GM19438 (cell line): Measurements from ENCODE around the gene MYBPC2.
A peak's percentile ranks its signal among the peaks of the same experiment; 100 is the strongest.
"Not testable (repeated sequence)": the region's sequence is repeated elsewhere in the genome, so short reads cannot be mapped to it uniquely, and the experiment has no call there.

Experiments used
- ATAC-seq: cut with Tn5 transposase; IDR thresholded peaks from one replicate; pipeline ENCODE4 v1.9.1; 2021; ENCODE audit warnings: low read depth; ENCODE audit not compliant: unreplicated experiment

The MYBPC2 gene

DNA sequence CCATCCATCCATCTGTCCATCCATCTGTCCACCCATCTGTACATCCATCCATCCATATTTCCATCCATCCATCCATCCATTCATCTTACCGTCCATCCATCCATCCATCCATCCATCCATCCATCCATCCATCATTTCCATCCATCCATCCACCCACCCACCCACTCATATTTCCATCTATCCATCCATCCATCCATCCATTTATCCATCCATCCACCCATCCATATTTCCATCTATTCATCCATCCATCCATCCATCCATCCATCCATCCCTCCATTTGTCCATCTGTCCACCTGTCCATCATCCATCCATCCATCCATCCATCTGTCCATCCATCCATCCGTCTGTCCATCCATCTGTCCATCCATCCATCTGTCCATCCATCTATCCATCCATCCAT, 23.3 kb downstream of the MYBPC2 start:
- no peak for ATAC-seq

DNA sequence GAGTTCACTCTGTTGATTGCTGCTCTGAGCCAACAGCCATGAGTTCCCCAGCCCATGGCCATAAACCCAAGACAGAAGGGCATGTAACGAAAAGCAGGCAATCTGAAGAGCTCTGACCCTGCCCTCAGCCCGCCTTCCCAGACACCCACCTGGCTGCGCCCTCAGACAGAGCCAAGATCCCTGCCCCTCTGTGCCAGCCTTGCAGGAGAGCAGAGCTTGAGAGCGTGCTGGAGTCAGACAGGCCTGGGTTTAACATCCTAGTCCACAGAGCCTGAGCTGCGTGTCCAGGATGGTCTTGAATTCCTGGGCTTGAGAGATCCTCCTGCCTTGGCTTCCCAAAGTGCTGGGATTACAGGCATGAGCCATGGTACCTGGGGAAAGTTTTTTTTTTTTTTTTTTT, 24.6 kb downstream of the MYBPC2 start:
- no peak for ATAC-seq

DNA sequence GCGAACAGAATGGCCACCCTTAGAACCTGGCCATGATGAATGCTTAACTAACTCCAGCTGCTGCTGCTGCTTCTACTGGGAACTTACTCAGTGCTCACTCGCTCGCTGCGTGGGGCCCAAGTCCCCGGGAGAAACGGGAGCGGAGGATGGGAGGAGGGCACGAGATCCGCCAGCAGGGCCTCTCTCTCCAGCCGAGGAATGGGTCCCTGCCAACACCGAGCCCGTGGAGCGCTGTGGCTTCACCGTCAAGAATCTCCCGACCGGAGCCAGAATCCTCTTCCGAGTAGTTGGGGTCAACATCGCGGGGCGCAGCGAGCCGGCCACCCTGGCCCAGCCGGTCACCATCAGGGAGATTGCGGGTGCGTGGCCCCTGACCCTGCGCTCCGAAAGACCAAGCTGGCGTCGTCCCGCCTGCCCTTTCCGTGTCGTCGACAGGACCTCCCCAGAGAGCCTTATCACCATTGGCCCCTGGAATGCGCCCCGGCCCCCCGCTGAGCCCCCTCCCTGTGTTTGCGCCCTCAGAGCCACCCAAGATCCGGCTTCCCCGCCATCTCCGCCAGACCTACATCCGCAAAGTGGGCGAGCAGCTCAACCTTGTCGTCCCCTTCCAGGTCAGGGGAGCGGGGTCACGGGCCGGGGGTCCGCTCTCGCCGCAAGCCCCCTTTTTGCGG, 25.8 kb downstream of the MYBPC2 start:
- no peak for ATAC-seq

DNA sequence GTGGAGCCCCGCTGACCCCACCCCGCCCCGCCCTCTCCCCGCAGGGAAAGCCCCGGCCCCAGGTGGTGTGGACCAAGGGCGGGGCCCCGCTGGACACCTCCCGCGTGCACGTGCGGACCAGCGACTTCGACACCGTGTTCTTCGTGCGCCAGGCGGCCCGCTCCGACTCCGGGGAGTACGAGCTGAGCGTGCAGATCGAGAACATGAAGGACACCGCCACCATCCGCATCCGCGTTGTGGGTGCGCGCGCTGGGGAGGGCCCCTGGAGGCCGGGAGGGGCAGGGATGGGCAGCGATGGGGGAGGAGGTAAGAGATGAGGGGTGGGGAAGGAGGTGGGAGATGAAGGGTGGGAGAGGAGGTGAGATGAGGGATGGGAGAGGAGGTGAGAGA, 26.4 kb downstream of the MYBPC2 start:
- ATAC-seq = no peak

DNA sequence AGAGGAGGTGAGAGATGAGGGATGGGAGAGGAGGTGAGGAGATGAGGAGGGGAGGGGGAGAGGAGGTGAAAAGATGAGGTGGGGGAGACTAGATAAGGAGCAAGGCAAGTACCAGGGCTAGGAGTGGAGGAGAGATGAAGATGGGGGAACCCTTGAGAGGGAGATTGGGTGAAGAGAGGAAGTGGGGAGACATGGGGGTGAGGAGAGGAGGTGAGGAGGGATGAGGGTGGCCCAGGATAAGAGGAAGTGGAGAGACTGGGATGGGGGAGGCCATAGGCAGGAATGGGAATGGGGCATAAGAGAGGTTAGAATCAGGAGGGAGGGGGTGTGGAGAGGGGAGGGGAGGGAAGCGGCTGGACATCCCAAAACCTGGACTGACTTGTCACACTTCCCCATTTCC, 26.9 kb downstream of the MYBPC2 start:
- no peak for ATAC-seq

DNA sequence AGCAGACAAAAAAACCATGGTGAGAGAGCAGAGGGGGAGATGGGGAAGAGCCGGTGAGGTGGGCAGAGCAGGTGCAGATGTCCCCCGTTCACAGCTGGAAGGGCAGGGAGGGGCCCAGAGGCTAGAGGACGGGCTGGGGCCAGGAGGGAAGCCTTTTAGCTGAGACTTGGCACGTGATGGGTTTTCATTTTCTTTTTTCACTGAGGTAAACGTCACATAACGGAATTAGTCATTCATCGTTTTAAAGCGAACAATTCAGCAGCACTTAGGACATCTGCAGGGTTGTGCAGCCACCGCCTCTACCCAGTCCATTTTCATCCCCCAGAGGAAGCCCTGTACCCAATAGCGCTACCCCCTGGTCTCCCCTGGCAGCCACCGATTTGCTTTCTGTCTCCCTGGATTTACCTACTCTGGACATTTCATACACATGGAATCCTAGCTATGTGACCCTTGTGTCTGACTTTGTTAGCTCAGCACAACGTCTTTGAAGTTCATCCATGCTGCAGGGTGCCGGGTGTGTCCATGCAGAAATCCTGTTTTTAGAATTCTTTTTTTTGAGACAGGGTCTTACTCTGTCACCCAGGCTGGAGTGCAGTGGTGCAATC, 27.6 kb downstream of the MYBPC2 start:
- no peak for ATAC-seq

DNA sequence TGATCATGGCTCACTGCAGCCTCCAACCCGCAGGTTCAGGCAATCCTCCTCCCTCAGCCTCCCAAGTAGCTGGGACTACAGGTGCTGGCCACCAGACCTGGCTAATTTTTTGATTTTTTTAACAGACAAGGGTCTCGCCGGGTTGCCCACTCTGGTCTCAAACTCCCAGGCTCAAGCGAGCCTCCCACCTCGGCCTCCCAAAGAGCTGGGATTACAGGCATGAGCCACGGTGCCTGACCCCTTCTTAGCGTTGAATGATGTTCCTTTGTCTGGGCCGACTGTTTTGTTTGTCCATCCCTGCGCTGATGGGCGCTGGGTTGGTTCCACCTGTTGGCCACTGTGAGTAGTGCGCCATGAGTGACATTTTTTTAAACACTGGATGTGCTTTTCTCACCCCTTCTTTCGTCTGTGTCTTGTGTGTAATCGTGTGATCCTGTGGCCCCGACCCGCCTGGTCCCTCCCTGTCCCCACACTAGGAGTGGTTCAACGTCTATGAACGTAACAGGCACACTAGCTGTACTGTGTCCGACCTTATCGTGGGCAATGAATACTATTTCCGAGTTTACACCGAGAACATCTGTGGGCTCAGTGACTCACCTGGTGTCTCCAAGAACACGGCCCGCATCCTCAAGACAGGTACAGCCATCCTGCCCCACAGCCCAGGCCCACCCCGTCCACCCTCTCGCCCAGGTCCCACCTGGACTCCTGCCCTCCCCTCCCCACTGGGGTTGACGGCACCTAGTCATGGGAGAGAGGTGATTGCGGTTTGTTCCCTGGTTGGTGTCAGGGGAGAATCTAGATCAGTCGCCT, 28.6 kb downstream of the MYBPC2 start:
- ATAC-seq = no peak

DNA sequence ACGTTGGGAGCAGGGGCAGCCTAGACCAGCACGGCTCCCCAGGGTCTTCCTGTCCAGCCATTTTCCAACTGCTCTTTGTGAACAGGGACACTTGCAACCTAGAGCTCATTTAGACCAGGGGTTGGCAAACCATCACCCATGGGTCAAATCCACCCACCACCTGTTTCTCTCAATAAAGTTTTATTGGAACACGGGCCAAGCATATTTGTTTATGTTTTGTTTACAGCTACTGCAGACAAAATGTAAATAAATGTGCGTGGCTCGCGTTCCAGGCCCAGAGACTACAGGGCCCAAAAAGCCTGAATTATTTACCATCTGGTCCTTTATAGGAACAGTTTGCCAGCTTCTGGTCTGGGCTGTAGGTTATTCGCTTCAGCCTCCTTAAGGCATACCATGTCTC, 30.3 kb downstream of the MYBPC2 start:
- no peak for ATAC-seq

DNA sequence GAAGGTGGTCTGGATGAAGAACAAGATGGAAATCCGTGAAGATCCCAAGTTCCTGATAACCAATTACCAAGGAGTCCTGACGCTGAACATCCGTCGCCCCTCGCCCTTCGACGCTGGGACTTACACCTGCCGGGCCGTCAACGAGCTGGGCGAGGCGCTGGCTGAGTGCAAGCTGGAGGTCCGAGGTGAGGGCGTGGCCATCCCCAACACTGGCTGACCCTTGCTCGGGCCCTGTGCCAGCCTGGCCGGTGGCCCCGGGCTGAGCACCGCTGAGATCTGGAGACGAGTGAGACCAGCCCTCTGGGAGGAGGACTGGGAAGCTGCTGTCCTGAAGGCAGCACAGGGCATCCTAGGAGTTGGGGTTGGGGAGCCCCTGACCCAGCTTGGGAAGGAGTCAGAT, 31.7 kb downstream of the MYBPC2 start:
- no peak for ATAC-seq

DNA sequence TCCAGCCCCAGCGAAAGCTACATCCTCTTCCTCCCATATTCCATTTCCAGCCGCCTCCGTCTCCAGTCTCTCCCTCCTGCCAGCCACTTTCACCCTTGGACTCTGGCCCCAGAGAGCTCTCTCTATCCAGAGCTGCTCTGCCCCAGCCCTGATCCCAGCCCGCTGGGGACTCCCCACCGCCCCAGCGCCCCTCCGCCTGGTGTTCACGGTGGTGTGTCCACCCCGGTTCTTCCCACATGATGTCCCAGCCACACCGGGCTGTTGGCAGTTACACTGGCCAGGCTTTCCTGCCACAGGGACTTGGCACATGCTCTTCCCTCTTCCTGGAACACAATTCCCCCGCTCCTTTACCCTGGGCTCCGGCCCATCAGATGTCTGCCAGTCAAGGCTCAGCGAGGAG, 32.3 kb downstream of the MYBPC2 start:
- ATAC-seq = no peak

DNA sequence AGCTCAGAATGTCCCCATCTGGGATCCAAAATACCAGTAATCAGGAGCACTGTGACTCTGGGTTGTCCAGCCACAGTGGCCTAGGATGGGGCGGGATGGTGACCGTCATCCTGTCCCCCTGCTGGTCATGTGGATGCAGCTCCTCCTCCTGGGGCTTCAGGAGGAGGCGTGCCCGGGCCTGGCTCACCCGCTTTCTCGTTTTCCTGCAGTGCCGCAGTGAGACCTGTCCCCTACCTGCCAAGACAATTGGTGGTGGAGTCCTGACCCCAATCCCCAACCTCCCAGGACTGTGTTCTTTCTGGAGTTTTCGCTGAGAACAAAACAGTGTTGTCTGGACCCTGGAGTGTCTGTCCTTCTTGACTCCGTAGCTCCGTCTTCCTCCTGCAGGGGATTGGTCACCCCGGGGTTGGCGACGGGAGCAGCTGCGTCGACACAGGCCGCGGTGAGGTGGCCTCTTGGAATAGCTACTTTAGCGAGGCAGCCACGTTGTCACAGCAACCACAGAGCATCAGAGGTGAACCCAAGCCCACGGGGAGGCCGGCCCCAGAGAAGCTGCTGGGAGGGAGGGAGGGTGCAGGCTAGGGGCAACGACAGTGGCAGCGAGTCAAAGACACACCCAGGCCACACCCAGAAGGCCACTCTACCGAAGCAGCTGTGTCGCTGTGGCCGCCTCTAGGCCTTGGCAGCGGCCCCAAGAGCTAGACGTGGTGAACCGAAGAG, 33.5 kb downstream of the MYBPC2 start:
- no peak for ATAC-seq

DNA sequence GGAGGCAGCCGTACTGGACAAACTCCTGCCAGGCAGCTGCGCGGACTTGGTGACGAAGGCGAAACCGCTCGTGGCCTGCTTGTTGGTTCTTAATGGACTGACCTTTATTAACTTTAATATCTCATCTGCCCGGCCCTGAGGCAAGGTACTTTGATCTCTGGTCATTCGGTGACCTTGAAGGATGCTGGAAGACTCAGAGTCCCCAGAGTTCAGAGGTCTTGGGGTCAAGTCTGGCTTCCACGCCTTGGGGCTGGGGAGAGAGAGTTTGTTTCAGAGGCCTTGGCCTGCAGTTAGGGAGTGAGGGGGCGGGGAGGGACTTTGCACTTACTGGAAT, 34.0 kb downstream of the MYBPC2 start:
- ATAC-seq = no peak

DNA sequence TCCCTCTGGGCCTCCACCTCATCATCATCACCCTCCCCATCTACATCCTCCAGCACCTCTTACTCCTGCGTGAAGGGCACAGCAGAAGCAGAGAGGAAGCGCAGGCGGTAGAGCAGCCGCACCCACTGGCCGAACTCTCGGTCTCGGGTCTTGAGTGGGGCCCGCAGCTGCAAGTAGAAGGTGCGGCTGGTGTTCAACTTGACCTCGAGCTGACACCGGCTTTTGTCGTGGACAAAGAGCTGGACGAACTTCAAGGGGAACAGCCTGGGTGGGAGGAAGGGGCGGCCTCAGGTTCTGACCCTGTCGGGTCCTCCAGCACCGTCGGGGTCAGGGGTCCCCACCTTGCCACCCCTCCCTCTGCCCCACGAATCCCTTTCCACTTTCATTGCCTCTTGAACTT, 34.9 kb downstream of the MYBPC2 start:
- ATAC-seq = no peak

DNA sequence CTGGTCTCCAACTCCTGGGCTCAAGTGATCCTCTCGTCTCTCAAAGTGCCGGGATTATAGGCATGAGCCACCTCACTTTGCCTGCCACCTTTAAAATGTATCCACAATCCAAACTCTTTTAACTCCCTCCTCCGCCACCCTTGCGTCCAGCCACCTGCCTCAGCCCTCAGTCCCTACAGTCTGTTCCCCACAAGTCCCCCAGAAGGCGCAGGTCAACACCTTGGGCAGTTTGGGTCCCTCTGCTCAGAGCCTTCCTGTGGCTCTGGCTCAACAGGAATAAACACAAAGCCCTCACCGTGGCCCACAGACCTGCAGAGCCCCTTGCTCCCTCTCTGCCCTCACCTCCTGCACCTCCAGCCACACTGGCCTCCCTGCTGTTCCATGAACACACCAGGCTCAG, 36.1 kb downstream of the MYBPC2 start:
- no peak for ATAC-seq

DNA sequence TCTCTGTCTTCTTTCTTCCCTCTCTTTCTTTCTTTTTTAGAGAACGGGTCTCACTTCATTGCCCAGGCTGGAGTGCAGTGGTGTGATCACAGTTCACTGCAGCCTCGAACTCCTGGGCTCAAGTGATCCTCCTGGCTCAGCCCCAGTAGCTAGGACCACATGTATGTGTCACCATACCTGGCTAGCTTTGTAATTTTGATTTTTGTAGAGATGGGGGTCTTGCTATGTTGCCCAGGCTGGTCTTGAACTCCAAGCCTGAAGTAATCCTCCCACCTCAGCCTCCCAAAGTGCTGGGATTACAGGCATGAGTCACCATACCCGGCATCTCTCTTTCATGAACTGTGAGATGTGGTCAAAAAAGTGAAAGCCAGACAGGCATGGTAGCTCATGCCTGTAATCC, 40.6 kb downstream of the MYBPC2 start:
- not testable (repeated sequence) for ATAC-seq

DNA sequence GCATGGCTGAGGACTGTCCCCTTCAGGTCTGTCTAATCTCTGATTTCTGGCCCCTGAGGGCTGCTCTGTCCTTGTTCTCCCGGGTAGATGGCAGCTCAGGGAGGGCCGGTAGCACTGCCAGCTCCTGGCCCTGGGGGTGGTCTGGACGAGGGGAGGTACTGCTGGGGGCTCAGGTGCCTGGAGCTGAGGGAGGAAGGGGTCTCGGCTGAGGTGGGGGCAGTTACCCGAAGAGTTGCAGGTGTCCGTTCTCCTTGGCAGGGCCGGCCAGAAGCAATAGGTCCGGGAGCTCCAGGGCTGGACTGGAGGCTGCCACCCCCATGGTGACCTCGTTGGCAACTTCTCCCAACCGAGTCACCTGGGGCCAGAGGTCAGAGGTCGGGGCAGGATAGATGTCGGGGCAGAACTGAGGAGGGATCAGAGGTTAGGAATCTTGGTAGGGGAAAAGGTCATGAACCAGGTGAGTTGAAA, 42.4 kb downstream of the MYBPC2 start:
- no peak for ATAC-seq

DNA sequence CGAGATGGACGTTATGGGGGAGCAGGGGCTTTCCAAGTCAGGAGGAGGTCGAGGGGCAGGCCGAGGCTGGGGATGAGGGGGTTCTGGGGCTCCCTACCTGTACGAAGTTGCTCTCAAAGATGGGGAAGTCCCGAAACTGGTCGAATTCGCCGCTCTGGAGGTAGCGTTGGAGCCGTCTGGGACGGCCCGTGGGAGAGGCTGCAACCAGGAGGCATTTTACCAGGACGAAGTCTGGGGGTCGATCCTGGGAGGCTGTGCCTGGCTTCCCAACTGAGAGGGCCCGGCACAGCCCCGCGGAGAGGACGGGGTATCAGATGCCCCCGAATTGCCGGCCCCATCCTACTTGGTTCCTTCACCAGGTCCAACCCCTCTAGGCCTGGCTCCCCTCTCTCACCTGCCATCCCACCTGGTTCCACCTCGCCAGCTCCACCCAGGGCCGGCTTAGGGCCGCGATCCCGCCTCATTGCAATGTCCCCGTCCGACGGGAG, 43.1 kb downstream of the MYBPC2 start:
- no peak for ATAC-seq

DNA sequence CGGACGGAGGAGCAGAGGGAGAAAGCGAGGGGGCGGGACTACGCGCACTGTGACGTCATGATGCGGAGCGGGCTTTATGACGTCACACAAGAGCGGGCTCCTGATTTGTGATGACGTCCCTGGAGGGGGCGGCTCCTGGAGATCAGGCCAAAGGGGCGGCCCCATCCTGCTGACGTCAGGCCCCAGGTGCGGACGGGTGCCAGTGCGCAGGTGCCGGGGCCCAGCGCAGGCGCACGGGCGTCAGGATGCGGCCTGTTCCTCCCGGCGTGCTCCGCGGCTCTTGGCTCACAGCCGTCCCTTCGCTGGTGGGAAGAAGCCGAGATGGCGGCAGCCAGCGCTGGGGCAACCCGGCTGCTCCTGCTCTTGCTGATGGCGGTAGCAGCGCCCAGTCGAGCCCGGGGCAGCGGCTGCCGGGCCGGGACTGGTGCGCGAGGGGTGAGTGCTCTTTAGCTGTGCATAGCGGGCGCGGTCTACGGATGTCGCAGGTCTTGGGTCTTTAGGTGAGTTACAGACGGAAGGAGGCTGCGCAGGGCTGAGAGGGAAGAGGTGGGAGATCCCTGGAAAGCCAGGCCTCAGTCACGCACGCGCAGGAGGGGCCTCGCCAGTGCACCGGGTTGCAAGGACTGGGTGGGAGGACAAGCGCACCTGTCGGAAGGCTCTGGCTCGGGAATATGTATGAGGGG, 43.7 kb downstream of the MYBPC2 start, which contains the start of the genes EMC10 and GARIN5A:
Gene EMC10, plus strand, starts transcription at position 284 of the 683 bp plus-strand sequence. Its CDS starts 38 bp downstream, at position 322.
Gene GARIN5A, minus strand, starts transcription at position 625 of the 683 bp plus-strand sequence. Its CDS starts 460 bp downstream, at position 165.
- peak; percentile 84 for ATAC-seq

DNA sequence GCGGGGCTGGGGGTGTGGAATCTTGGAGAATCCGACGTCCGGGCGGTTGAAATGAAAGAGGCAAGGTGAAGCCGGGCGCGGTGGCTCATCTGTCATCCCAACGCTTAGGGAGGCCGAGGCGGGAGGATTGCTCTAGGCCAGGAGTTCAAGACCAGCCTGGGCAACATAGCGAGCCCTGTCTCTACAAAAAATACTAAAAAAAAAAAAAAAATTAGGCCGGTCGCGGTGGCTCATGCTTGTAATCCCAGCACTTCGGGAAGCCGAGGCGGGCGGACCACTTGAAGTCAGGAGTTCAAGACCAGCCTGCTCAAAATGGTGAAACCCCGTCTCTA, 44.2 kb downstream of the MYBPC2 start:
- no peak for ATAC-seq

DNA sequence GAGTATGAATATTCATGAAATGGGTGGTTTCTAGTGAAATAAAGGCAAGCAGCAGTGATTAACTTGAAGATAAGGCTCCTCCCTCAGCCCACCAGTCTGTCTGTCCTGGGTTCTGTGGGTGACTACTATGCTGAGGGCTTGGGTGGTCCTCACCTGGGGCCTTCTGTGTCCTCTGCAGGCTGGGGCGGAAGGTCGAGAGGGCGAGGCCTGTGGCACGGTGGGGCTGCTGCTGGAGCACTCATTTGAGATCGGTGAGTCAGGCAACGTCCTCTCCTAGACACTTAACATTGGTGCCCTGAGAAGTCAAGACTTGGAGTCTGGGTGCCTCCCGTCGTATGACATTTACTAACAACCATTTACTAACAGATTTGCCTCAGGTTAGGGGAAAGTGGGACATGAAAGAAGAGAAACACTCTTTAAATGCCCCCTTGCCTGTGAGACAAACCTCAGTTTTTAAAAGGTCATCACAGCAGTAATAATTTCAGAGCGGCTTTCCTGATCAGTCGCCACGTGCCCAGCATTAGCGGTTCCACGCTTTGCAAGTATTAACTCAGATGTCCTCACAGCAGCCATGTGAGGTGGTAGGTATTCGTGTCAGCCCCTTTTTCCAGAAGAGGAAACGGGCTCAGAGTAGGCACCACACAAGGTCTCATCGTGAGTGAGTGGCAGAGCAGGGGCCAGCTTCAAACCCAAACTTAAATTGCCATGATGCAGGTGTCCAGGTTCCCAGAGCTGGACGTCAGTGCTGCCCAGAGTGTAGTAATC, 45.2 kb downstream of the MYBPC2 start:
- ATAC-seq = no peak
